Endodermal cell (in vitro differentiated cells): ENCODE data around the gene OTUD4. TPM values are rescaled to one million over a fixed set of nuclear protein-coding genes. Genes with fewer than 3 reads are reported as not detected.

ENCODE experiments used
- DNase-seq: peaks from one replicate; pipeline ENCODE4 v3.0.0-alpha.2; 2017
- H3K27ac ChIP-seq: 2 replicates; pipeline ENCODE4 v1.5.1; 2013; ENCODE audit warnings: mild to moderate bottlenecking, low read depth, low read length, moderate library complexity
- H3K27me3 ChIP-seq: 2 replicates; pipeline ENCODE4 v1.6.1; 2013; ENCODE audit warnings: mild to moderate bottlenecking, low read length, moderate library complexity; ENCODE audit not compliant: insufficient read depth, control insufficient read depth, poor library complexity, severe bottlenecking
- H3K36me3 ChIP-seq: 2 replicates; pipeline ENCODE4 v1.7.0; 2013; ENCODE audit warnings: mild to moderate bottlenecking, low read length, moderate library complexity; ENCODE audit not compliant: control insufficient read depth, insufficient read depth
- H3K4me1 ChIP-seq: one replicate; pipeline ENCODE4 v1.7.0; 2013; ENCODE audit warnings: low read length; ENCODE audit not compliant: control insufficient read depth, insufficient read depth
- H3K4me3 ChIP-seq: 2 replicates; pipeline ENCODE4 v1.5.1; 2013; ENCODE audit warnings: mild to moderate bottlenecking, low read length, moderate library complexity
- H3K9ac ChIP-seq: 2 replicates; pipeline ENCODE4 v1.6.1; 2013; ENCODE audit warnings: mild to moderate bottlenecking, low read length, moderate library complexity; ENCODE audit not compliant: poor library complexity, severe bottlenecking; ENCODE audit errors: extremely low read depth
- H3K9me3 ChIP-seq: 2 replicates; pipeline ENCODE4 v1.6.1; 2013; ENCODE audit warnings: mild to moderate bottlenecking, low read length, moderate library complexity; ENCODE audit not compliant: control insufficient read depth
- H3K27ac Mint-ChIP-seq: 2 replicates; pipeline ENCODE4 v1.8.0; 2020; ENCODE audit warnings: mixed read lengths
- H3K27me3 Mint-ChIP-seq: 2 replicates; pipeline ENCODE4 v1.8.0; 2021; ENCODE audit warnings: mild to moderate bottlenecking, mixed read lengths; ENCODE audit not compliant: insufficient read depth
- H3K36me3 Mint-ChIP-seq: 2 replicates; pipeline ENCODE4 v1.8.0; 2020; ENCODE audit warnings: low read depth, mixed read lengths
- H3K4me1 Mint-ChIP-seq: 2 replicates; pipeline ENCODE4 v1.8.0; 2020; ENCODE audit warnings: mixed read lengths
- H3K4me3 Mint-ChIP-seq: 2 replicates; pipeline ENCODE4 v1.8.0; 2020; ENCODE audit warnings: mild to moderate bottlenecking, moderate library complexity, mixed read lengths
- H3K9me3 Mint-ChIP-seq: 2 replicates; pipeline ENCODE4 v1.8.0; 2020; ENCODE audit warnings: mild to moderate bottlenecking, mixed read lengths
- WGBS, 2 experiments: methylation state at CpG; one replicate each; pipeline versions ENCODE4 v1.1.5 to v1.1.7; 2013; ENCODE audit warnings: missing lambda C conversion rate in 2 of 2, mixed read lengths in 1 of 2; ENCODE audit not compliant: insufficient coverage in 1 of 2, insufficient read length in 1 of 2; 5-methylcytosine and 5-hydroxymethylcytosine counted together
- total RNA-seq, 2 donors: library from RNA; stranded (reverse); fragmentation: NEBNext Ultra II Directional in 1 of 2; extraction: Animal tissue kit (Norgen Biotek cat#: 25700) in 1 of 2; gene quantifications; 2 replicates in 1 of 2; 3 replicates in 1 of 2; pipeline ENCODE4 v1.2.1, GENCODE V29; 2021
- TF ChIP-seq, protein P1 (sequence below): fragments of 200-600 bp; sonication (generic); conservative IDR thresholded peaks from 2 replicates; pipeline ENCODE4 v1.5.0; 2021; ENCODE audit warnings: antibody characterized with exemption, mild to moderate bottlenecking

OTUD4 gene
- total RNA-seq, 2 donors from 2014 or later = 49.6 to 55.5 TPM

- no peak overlapping the region for H3K4me3 Mint-ChIP-seq
- no peak for DNase-seq
- TF ChIP-seq, protein P1, sequence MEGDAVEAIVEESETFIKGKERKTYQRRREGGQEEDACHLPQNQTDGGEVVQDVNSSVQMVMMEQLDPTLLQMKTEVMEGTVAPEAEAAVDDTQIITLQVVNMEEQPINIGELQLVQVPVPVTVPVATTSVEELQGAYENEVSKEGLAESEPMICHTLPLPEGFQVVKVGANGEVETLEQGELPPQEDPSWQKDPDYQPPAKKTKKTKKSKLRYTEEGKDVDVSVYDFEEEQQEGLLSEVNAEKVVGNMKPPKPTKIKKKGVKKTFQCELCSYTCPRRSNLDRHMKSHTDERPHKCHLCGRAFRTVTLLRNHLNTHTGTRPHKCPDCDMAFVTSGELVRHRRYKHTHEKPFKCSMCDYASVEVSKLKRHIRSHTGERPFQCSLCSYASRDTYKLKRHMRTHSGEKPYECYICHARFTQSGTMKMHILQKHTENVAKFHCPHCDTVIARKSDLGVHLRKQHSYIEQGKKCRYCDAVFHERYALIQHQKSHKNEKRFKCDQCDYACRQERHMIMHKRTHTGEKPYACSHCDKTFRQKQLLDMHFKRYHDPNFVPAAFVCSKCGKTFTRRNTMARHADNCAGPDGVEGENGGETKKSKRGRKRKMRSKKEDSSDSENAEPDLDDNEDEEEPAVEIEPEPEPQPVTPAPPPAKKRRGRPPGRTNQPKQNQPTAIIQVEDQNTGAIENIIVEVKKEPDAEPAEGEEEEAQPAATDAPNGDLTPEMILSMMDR = no peak
- Histone ChIP-seq H3K9ac (no peak overlapping the region), H3K4me1 (no peaks in the 10 kb centered on the region), H3K27ac (no peak overlapping the region), H3K27me3 (no peaks in the 10 kb centered on the region), H3K36me3 (peaks cover 67% of the 10 kb centered on the region), H3K9me3 (no peaks in the 10 kb centered on the region), H3K4me3 (no peak overlapping the region)
- peaks cover 12% of the 10 kb centered on the region for H3K4me1 Mint-ChIP-seq
- no peaks in the 10 kb centered on the region for H3K27me3 Mint-ChIP-seq
- H3K27ac Mint-ChIP-seq = no peak overlapping the region
- WGBS, 2 experiments = 93 to 95% methylated on average over 7 to 12 of the region's 12 CpGs
- H3K36me3 Mint-ChIP-seq = peaks cover 24% of the 10 kb centered on the region
- H3K9me3 Mint-ChIP-seq = no peaks in the 10 kb centered on the region
These were observed 48.5 kb downstream of the OTUD4 start for GRCh38 chr4:145131848-145132247.

DNA sequence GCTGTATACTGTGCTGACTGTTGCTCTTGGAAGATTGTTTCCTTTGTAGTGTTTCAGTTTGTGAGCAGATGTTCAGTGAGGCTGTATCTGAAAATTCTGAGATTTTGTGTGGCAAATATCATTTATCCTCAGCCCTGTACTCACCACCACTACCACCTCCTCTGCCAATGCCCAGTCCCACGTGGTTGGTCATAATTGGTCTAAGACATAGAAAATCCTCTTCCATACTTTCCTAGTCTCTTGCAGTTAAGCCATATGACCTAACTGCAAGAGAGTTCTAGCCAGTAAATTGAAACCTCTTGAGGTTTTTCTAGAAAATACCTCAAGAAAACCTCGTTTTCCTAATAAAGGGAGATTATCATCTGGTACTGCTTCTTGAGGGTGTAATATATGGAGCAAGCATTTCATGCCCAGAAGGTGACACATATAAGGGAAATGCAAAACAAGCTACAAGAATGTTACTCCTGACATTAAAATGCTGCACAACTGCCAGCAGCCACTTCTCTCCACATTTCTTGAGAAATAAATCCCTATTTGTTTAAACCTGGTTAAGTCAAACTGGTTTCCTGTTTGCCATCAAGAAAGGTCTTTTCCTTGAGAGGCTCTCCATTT lies 49.5 kb downstream of the OTUD4 start:
- H3K27me3 Mint-ChIP-seq = no peaks in the 10 kb centered on the region
- 87 to 100% methylated on average over 2 of the region's 2 CpGs for WGBS, 2 experiments
- H3K27me3 ChIP-seq = no peaks in the 10 kb centered on the region
- H3K9ac ChIP-seq = no peak overlapping the region
- no peak overlapping the region for H3K27ac ChIP-seq
- TF ChIP-seq, protein P1 = no peak
- H3K4me1 ChIP-seq = no peaks in the 10 kb centered on the region
- H3K36me3 Mint-ChIP-seq = peaks cover 34% of the 10 kb centered on the region
- no peaks in the 10 kb centered on the region for H3K9me3 ChIP-seq
- H3K4me3 Mint-ChIP-seq = no peak overlapping the region
- no peaks in the 10 kb centered on the region for H3K9me3 Mint-ChIP-seq
- H3K4me1 Mint-ChIP-seq = peaks cover 11% of the 10 kb centered on the region
- H3K36me3 ChIP-seq = peaks cover 72% of the 10 kb centered on the region
- H3K4me3 ChIP-seq = no peak overlapping the region
- peak overlapping the region; percentile 64 for H3K27ac Mint-ChIP-seq
- DNase-seq = no peak

GRCh38 chr4:145130130-145130529 lies 50.3 kb downstream of the OTUD4 start:
- Histone ChIP-seq H3K36me3 (peaks cover 77% of the 10 kb centered on the region), H3K9ac (no peak overlapping the region), H3K27ac (no peak overlapping the region), H3K27me3 (no peaks in the 10 kb centered on the region), H3K4me1 (no peaks in the 10 kb centered on the region), H3K4me3 (no peak overlapping the region), H3K9me3 (no peaks in the 10 kb centered on the region)
- DNase-seq = no peak
- Mint-ChIP-seq H3K27me3 (no peaks in the 10 kb centered on the region), H3K9me3 (no peaks in the 10 kb centered on the region), H3K27ac (peak overlapping the region; percentile 64), H3K4me1 (peaks cover 4% of the 10 kb centered on the region), H3K36me3 (peaks cover 35% of the 10 kb centered on the region), H3K4me3 (no peak overlapping the region)
- TF ChIP-seq, protein P1 = no peak
